HG03342 (cell line): Measurements from ENCODE around the gene NUTF2.
"Not testable (repeated sequence)": the region's sequence is repeated elsewhere in the genome, so short reads cannot be mapped to it uniquely, and the experiment has no call there.

Experiments
- ATAC-seq: cut with Tn5 transposase; IDR thresholded peaks from one replicate; pipeline ENCODE4 v1.9.1; 2021; ENCODE audit warnings: mild to moderate bottlenecking, moderate library complexity; ENCODE audit not compliant: unreplicated experiment

NUTF2 gene

DNA sequence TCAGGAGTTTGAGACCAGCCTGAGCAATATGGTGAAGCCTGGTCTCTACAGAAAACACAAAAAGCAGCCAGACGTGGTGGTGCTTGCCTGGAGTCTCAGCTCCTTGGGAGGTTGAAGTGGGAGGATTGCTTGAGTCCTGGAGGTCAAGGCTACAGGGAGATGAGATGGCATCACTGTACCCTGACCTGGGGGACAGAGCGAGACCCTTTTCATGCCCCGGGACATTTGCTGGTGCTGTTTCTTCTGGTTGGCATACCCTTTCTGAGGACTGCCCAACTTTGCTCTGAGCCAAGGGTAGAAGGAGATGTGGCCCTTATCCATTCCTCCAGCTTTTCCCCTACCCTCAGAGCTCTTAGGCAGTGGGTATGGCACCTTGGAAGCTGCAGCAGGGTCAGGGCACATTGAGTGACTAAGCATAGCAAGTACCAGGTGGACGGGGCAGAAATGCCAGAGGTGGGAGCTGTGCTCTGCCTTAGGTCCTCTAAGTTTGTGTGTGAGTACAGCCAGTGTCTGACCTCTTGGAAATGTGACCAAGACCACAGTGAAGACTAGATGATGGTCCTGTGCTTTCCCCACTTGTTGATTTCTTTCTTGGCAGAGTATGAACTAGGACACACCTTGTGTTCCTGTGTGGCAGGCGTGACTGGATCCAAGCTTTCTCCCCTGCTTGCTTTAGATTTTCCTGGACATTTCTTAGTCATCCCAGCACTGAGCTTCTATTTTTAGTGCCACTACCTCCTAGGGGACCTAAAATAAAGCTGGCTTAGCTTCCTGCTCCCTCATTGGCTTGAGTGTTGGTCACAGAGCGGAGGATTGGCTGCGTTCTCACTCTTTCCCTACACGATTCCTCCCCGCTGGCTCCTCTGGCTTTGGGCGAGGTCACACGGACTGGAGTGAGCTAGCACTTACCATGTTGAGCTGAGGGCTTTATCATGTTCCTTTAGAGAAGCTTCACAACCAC lies 16.2 kb downstream of the NUTF2 start:
- ATAC-seq = no peak

DNA sequence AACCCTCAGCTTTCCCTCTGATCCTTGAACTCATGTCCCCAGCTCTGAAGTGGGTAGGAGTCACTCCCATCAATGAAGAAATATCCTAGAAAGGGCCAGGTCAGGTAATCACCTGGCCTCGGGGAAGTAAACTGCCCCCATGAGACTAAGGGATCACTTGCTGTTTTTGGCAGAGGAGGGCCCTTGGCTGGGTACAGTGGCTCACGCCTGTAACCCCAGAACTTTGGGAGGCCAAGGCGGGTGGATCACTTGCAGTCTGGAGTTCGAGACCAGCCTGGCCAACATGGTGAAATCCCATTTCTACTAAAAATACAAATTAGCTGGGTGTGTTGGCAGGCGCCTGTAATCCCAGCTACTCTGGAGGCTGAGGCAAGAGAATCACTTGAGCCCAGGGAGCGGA lies 17.3 kb downstream of the NUTF2 start:
- ATAC-seq = not testable (repeated sequence)

DNA sequence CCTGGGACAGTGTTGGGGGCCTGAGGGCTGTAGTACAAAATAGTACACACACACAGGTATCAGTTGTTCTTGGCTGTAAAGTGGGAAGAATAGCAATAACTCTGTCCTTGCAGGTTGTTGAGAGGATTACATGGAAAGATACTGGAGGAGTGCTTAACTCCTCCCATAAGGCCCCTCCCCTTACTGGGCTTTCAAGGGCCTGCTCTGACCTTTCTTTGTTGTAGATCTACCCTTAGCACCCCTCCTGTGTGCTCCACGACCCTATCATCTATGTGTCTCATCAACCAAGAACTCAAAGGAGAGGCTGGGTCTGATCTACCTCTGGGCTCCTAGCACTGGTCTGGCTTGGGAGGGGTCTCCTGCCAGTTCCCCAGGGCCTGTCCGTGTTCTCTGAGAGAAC lies 17.9 kb downstream of the NUTF2 start:
- no peak for ATAC-seq

DNA sequence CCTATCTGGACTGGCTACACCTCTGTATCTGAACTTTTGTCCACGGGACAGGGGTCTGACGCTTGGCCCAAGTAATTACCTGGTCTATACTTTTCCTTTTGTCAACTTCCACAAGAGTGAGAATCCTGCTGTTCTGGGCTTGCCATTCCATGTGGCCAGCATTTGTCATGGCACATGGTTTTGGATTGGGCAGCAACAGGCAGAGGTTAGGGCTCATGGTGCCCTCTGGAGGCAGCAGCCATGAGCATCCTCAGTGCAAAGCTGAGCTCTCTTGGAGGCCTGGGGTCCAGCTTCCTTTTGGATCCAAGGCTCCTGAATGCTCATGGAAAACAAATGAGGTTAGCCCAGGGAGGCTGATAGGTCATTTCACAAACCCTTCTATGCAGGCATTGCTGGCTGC lies 18.6 kb downstream of the NUTF2 start:
- no peak for ATAC-seq

GRCh38 chr16:67868290-67868689 lies 21.6 kb downstream of the NUTF2 start:
- ATAC-seq = no peak

DNA sequence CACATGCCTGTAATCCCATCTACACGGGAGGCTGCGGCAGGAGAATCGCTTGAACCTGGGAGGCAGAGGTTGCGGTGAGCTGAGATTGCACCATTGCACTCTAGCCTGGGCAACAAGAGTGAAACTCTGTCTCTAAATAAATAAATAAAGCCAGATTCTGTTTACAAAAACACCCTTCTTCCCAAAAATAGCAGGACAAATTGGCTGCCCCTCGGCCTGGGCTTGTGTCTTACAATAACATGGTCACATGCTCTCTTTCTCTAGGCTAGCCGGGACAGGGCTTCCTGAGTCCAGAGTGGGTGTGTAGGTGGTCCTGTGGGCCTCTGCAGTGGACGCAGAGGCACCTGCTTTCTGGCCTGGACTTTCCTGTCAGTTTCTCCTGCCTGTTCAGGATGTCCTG lies 22.9 kb downstream of the NUTF2 start:
- no peak for ATAC-seq

GRCh38 chr16:67871256-67871655 lies 24.5 kb downstream of the NUTF2 start:
- ATAC-seq = no peak

- ATAC-seq = no peak
Observed at GRCh38 chr16:67872131-67872630, 25.4 kb downstream of the NUTF2 start.

DNA sequence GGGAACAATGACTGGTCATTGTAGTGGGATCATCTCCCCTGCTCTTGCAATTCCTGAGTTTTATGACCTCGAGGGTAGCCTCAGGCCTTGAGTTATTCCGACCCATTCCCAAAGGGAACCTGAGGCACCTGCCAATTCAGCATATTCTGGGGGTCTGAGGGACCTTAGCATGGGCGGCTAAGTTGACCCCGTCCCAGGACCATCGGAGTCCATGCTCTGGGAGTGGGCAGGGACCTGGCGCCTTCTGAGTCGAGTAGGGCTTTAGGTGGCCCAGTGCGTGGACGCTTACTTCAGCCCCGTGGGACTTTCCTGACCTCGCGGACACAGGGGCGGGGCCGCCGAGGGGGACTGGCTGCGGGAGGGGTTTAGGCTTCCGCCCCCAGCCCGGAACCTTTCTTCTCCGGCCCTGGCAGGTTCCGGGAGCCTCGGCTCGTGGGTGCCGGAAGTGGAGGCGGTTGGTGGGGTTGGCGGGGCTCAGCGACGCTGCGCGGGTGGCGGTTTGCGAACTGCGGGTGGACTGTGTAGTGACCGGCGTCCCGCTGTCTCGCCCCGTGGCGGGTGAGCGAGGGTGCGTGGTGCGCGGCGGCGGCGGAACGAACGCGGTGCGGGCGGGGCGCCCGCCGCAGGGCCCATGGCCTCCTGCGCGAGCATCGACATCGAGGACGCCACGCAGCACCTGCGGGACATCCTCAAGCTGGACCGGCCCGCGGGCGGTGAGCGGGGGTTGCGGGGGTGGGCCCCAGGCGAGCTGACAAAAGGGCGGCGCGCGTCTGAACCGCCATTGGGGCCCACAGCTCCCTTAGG lies 26.1 kb downstream of the NUTF2 start, which contains the start of gene EDC4:
Gene EDC4 (plus strand): TSS at position 422 of the 804 bp plus-strand sequence. CDS start 210 bp downstream, at position 632.
- ATAC-seq = peak; percentile 67

DNA sequence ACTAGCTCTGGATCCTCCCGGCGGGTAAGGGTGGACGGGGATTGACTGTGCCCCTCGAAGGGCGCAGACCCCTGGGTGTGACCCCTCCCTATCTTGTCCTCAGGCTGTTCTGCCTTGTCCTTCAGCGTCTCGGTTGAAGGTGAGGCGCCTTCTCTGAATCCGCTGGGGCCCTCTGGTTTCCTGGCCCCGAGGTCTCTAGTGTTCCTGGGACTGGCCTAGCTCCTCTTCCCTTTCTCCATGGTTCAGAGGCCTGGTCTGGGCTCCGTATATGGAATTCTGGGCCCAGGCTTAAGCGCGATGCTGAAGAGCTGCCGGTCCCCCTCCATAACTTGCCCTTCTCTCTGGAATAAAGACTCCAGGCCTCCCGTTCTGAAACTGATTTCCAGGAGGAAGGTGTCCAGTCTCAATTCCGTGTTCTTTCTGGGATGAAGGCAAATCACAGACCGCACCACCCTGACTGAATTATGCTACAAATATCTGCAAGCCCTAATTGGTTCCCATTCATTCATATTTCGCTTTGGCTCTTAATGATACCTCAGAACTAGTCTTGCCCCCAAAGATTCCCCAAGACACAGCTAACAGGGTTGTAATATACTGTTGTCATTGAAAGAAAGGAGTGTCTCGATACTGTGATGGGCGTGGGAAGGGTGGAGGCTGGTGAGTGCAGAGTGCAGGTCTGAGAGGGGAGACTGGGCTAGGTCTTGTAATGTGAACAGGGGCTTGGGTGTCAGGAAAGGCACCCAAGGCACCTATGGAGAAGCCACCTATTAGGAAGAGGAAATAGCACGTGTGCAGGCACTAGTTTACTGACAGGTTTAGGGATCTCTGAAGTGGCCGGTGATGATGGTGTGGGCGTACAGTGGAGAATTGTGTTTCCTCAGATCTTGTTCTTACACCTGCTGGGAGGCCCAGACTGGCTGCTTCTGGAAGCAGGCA lies 27.0 kb downstream of the NUTF2 start:
- ATAC-seq = no peak

DNA sequence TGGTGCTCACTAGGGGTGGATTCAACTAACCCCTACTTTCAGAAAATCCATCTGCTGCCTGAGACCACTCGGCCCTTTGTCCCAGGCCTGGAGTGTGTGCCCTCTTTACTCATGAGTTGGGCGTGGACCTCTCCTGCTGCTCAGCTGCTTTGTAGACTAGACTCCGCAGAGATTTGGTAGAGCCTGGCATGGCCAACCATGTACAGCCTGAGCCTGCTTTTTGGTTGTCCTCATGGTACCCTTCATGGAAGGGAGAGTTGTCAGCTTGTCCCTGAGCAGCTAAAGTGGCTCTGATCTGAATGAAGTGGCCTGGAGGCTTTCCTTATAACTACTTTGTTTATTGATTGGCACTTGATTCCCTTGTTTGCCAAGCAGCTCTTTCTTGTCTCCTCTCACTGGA lies 27.6 kb downstream of the NUTF2 start:
- no peak for ATAC-seq

DNA sequence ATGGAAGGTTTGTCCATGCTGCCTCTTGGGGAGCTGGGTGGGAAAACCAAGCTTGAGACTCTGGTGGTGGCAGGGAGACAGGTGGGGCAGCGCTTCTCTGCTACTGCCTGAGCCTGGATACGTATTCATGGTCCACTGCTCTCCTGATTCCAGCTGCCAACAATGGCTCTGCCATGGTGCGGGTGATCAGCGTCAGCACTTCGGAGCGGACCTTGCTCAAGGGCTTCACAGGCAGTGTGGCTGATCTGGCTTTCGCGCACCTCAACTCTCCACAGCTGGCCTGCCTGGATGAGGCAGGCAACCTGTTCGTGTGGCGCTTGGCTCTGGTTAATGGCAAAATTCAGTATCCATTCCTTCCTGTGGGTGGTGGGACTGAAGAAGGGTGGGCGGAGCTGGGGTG lies 30.3 kb downstream of the NUTF2 start:
- ATAC-seq = no peak

- no peak for ATAC-seq
Observed at GRCh38 chr16:67878232-67878631, 31.5 kb downstream of the NUTF2 start.

DNA sequence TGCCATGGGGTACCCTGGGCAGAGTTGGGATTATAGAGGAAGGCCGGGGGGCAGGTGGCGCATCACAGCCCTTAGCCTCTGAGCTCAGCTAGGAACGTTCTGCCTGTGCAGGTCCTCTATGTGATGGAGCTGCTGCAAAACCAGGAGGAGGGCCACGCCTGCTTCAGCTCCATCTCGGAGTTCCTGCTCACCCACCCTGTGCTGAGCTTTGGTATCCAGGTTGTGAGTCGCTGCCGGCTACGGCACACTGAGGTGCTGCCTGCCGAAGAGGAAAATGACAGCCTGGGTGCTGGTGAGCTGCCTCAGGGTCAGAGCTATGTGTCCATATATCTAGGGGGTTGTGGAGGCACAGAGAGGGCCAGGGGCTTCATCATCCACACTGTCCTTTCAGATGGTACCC lies 32.1 kb downstream of the NUTF2 start:
- no peak for ATAC-seq

DNA sequence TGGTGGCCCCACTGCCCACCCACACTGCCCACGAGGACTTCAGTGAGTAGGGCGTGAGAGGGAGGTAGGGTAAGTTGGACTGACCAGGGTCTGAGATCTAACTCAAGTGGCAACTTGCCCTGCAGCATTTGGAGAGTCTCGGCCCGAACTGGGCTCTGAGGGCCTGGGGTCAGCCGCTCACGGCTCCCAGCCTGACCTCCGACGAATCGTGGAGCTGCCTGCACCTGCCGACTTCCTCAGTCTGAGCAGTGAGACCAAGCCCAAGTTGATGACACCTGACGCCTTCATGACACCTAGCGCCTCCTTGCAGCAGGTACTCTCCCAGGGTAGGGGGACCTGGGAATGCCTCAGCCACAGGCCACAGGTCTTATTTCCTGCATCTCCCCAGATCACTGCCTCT lies 32.7 kb downstream of the NUTF2 start:
- ATAC-seq = no peak

- no peak for ATAC-seq
Observed at GRCh38 chr16:67879936-67880335, 33.2 kb downstream of the NUTF2 start.

- ATAC-seq = no peak
Observed at GRCh38 chr16:67880584-67880983, 33.9 kb downstream of the NUTF2 start.

DNA sequence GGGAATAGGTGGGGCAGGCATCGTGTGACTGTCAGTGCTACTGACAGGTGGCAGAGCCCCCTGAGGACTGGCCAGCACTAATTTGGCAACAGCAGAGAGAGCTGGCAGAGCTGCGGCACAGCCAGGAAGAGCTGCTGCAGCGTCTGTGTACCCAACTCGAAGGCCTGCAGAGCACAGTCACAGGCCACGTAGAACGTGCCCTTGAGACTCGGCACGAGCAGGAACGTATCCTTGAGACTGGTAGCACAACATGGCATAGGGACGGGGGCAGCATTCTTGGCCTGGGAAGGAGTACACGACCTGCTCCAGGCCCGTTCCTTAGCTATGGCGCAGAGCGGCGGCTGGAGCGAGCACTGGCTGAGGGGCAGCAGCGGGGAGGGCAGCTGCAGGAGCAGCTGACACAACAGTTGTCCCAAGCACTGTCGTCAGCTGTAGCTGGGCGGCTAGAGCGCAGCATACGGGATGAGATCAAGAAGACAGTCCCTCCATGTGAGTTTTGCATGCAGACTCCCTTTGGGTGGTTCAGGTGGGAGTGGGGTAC lies 35.0 kb downstream of the NUTF2 start:
- ATAC-seq = no peak

DNA sequence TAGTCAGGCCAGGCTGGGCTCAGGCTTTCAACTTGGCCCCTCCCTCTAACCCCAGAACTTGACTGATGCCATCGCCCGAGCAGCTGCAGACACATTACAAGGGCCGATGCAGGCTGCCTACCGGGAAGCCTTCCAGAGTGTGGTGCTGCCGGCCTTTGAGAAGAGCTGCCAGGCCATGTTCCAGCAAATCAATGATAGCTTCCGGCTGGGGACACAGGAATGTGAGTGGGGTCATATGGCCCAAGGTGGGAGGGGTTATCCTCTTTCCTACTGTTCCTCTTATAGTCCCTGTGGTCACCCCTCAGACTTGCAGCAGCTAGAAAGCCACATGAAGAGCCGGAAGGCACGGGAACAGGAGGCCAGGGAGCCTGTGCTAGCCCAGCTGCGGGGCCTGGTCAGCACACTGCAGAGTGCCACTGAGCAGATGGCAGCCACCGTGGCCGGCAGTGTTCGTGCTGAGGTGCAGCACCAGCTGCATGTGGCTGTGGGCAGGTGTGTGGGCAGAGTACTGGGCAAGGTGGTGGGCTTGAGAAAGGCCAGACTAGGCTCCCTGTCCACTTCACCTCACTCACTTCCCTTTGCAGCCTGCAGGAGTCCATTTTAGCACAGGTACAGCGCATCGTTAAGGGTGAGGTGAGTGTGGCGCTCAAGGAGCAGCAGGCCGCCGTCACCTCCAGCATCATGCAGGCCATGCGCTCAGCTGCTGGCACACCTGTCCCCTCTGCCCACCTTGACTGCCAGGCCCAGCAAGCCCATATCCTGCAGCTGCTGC lies 35.8 kb downstream of the NUTF2 start:
- ATAC-seq = no peak
